Activated naive CD4-positive, alpha-beta T cell treated with anti-CD3 and anti-CD28 coated beads, Interleukin-2, amount 10 ng/mL, durations not matched to agents 7 days and 5 days (primary cell): ENCODE measurements around the gene CACNG6.

Experiments
- CTCF ChIA-PET: fragments of 350-600 bp; sonication (Branson Sonifier 250); formaldehyde crosslinking; loops from one replicate; lab custom pipeline; 2021; ENCODE audit warnings: antibody characterized with exemption; lab: Charles Lee
- DNase-seq: peaks from one replicate; pipeline ENCODE4 v3.0.0-alpha.2; 2020
- H3K27ac Mint-ChIP-seq: one replicate; pipeline ENCODE4 v1.8.0; 2021; ENCODE audit warnings: mild to moderate bottlenecking, moderate library complexity, mixed read lengths
- H3K27me3 Mint-ChIP-seq: one replicate; pipeline ENCODE4 v1.8.0; 2021; ENCODE audit warnings: mild to moderate bottlenecking, mixed read lengths
- H3K36me3 Mint-ChIP-seq: one replicate; pipeline ENCODE4 v1.8.0; 2021; ENCODE audit warnings: mixed read lengths
- H3K4me1 Mint-ChIP-seq: one replicate; pipeline ENCODE4 v1.8.0; 2021; ENCODE audit warnings: mixed read lengths
- H3K4me3 Mint-ChIP-seq: one replicate; pipeline ENCODE4 v1.8.0; 2021; ENCODE audit warnings: mild to moderate bottlenecking, moderate library complexity, mixed read lengths
- H3K9me3 Mint-ChIP-seq: one replicate; pipeline ENCODE4 v1.8.0; 2021; ENCODE audit warnings: mixed read lengths

CACNG6 gene

DNA sequence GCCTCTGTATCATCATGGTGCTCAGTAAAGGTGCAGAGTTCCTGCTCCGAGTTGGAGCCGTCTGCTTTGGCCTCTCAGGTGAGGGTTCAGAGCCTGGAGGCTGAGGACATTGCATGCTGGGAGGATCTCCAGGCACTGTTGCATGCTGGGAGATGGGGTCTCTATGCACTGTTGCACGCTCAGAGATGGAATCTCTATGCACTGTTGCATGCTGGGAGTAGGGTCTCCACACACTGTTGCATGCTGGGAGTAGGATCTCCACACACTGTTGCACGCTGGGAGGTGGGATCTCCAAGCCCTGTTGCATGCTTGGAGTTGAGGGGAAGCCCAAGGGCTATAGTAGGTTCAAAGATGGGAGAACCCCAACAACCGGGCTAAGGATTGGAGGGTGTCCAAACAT, 8.3 kb downstream of the CACNG6 start:
- no peak for DNase-seq
- Mint-ChIP-seq H3K4me3 (no peak overlapping the region), H3K27ac (no peak overlapping the region), H3K4me1 (no peaks in the 10 kb centered on the region), H3K27me3 (peaks cover 8% of the 10 kb centered on the region), H3K9me3 (no peaks in the 10 kb centered on the region), H3K36me3 (no peaks in the 10 kb centered on the region)
- CTCF ChIA-PET = no interaction called here

DNA sequence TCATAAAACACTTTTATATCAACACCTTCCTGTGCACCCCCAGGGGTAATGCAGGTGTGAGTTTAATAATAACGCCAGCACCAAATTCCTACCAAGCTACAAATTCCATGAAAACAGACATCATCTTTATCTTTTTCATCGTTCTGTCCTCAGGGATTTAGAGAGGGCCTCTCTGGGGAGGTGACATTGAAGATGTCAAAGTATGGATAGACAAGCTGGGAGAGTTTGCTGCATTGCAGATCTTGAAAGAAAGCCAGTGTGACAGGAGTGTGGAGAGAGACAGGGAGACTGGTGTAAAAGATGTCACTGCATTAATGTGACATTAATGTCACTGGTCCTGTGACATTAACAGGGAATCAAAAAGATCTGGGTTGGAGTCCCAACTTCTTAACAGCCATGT, 10.1 kb downstream of the CACNG6 start:
- Mint-ChIP-seq H3K27me3 (no peaks in the 10 kb centered on the region), H3K4me1 (no peaks in the 10 kb centered on the region), H3K4me3 (no peak overlapping the region), H3K27ac (no peak overlapping the region), H3K36me3 (no peaks in the 10 kb centered on the region), H3K9me3 (no peaks in the 10 kb centered on the region)
- no peak for DNase-seq
- CTCF ChIA-PET = no interaction called here

DNA sequence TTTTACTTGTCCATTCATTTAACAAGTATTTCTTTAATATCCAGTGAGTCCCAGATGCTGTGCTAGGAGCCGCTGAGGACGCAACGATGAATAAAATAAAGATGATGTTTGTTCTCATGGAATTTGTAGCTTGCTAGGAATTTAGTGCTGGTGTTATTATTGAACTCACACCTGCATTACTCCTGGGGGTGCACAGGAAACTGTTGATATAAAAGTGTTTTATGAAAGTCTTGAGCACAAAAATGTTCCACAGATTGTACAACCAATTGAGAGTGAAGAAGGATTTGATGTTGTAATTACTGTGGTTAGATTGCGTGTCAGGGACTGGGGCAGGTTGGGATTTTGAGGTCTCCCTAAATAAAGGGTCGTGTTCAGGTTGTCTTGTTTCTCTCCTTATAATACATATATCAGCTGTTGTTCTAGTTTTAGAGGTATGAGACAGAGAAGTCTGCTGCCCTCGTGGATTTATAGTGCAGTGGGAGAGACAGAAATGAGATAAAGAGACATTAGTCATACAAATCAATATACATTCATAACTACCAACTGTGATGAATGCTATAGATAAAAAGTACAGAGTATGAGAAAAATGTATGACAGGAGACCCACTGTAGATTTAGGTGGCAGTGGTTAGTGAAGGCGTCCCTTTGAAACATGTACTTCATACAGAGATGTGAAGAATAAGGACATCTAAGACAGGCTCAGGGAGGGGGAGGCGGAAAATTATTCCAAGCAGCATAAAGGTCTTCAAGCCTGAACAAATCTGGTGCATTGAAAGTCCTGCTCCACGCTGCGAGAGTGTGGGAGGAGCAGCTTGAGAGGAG, 11.3 kb downstream of the CACNG6 start:
- Mint-ChIP-seq H3K4me3 (no peak overlapping the region), H3K36me3 (no peaks in the 10 kb centered on the region), H3K9me3 (no peaks in the 10 kb centered on the region), H3K27me3 (no peaks in the 10 kb centered on the region), H3K4me1 (no peaks in the 10 kb centered on the region), H3K27ac (no peak overlapping the region)
- no peak for DNase-seq
- CTCF ChIA-PET = no interaction called here

DNA sequence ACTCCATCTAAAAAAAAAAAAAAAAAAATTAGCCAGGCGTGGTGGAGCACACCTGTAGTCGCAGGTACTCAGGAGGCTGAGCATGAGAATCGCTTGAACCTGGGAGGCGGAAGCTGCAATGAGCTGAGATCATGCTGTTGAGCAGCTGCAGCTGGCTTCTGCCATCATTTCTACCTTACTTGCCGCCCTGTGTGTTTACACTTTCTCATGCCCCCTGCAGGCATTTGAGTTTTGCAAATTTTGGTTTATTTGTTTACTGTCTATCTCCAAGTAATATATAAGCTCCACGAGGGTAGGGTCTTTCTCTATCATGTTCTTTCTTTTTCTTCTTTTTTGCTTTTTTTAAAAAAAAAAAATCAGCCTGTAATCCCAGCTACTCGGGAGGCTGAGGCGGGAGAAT, 18.0 kb downstream of the CACNG6 start:
- no peaks in the 10 kb centered on the region for H3K36me3 Mint-ChIP-seq
- DNase-seq = no peak
- no peaks in the 10 kb centered on the region for H3K4me1 Mint-ChIP-seq
- no peak overlapping the region for H3K27ac Mint-ChIP-seq
- no peak overlapping the region for H3K4me3 Mint-ChIP-seq
- H3K9me3 Mint-ChIP-seq = no peaks in the 10 kb centered on the region
- H3K27me3 Mint-ChIP-seq = peaks cover 12% of the 10 kb centered on the region
- CTCF ChIA-PET = no interaction called here

DNA sequence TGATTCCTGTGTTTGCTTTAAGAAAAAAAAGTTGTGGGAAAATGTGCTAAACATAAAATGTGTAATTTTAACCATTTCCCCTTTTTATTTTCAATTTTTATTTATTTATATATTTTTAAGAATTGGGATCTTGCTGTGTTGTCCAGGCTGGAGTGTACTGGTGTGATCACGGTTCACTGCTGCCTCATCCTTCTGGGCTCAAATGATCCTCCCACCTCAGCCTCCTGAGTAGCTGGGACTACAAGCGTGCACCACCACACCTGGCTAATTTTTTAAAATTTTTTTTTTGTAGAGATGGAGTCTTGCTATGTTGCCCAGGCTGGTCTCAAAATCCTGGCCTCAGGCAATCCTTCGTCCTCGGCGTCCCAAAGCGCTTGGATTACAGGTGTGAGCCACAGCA, 19.0 kb downstream of the CACNG6 start:
- Mint-ChIP-seq H3K4me1 (no peaks in the 10 kb centered on the region), H3K9me3 (no peaks in the 10 kb centered on the region), H3K36me3 (no peaks in the 10 kb centered on the region), H3K4me3 (no peak overlapping the region), H3K27me3 (peaks cover 17% of the 10 kb centered on the region), H3K27ac (no peak overlapping the region)
- no peak for DNase-seq
- CTCF ChIA-PET = no interaction called here

DNA sequence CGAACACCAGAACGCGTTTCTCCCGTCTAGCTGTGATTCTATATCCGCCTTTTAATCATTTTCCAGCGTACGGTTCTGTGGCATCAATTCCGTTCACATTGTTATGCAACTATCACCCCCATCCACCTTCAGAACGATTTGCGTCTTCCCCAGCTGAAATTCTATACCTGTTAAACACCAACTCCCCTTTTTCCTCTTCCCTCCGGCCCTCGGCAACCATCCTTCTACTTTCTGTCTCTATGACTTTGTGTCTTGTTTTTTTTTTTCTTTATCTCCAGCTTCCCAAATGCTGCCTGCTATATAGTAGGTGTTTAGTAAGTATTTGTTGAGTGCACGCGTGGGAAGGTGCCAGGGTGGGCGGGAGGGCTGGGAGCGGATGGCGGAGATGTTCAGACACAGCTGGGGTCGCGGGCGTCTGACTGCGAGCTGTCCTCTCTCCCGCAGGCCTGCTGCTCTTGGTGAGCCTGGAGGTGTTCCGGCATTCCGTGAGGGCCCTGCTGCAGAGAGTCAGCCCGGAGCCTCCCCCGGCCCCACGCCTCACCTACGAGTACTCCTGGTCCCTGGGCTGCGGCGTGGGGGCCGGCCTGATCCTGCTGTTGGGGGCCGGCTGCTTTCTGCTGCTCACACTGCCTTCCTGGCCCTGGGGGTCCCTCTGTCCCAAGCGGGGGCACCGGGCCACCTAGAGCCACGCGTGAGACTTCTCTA, 20.2 kb downstream of the CACNG6 start:
- Mint-ChIP-seq H3K4me3 (no peak overlapping the region), H3K4me1 (no peaks in the 10 kb centered on the region), H3K36me3 (no peaks in the 10 kb centered on the region), H3K9me3 (no peaks in the 10 kb centered on the region), H3K27me3 (peaks cover 21% of the 10 kb centered on the region), H3K27ac (no peak overlapping the region)
- CTCF ChIA-PET = interaction anchor here (1.0 kb wide), 1 partner anchor 19 kb away, joined by 4 read pairs; no protein-coding TSS in a partner anchor
- DNase-seq = no peak

DNA sequence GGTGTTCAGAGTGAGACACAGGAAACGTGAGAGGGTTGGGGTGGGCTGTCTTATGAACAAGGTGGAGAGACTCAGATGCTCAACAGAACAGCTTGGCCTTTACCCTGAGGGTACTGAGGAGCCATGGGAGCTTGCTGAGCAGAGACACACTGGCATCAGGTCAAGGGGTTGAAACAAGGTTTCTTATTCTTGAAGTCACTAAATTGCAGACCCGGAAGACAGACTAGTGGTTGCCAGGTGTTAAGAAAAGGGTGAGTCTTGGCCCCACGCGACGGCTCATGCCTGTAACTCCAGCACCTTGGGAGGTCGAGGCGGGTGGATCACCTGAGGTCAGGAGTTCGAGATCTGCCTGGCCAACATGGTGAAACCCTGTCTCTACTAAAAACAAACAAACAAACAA, 22.4 kb downstream of the CACNG6 start:
- no peaks in the 10 kb centered on the region for H3K4me1 Mint-ChIP-seq
- H3K27ac Mint-ChIP-seq = no peak overlapping the region
- H3K4me3 Mint-ChIP-seq = no peak overlapping the region
- H3K9me3 Mint-ChIP-seq = no peaks in the 10 kb centered on the region
- no peaks in the 10 kb centered on the region for H3K36me3 Mint-ChIP-seq
- DNase-seq = no peak
- H3K27me3 Mint-ChIP-seq = peaks cover 20% of the 10 kb centered on the region
- CTCF ChIA-PET = interaction anchor here (1.4 kb wide), 1 partner anchor 11 kb away, joined by 3 read pairs; no protein-coding TSS in a partner anchor

DNA sequence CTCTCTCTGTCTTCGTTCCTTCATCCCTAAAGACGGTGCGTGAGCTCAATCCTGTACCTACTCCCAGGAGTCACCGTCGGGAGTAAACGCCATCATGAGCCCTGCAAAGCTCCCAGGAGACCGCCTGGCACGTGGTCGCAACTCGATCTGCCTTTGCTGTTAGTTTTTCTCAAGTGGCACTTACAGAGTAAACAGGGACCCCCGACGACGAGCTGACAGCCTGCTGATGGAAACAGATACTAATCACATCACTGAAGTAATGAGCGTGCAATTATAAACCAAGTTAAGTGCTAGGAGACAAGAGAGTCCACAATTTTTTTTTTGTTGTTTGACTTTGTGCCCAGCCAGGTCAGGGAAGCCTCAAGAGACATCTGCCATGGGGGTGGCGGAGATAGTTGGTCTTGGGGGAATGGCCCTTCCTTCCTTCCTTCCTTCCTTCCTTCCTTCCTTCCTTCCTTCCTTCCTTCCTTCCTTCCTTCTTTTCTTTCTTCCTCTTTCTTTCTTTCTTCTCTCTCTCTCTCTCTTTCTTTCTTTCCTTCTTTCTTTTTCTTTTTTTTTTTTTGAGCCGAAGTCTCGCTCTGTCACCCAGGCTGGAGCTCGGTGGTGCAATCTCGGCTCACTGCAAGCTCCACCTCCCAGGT, 23.6 kb downstream of the CACNG6 start:
- CTCF ChIA-PET = interaction anchor here (0.7 to 1.4 kb wide), 2 partner anchors 10 to 14 kb away, joined by 3 read pairs; no protein-coding TSS in a partner anchor
- Mint-ChIP-seq H3K4me3 (no peak overlapping the region), H3K9me3 (no peaks in the 10 kb centered on the region), H3K36me3 (no peaks in the 10 kb centered on the region), H3K27me3 (peaks cover 24% of the 10 kb centered on the region), H3K4me1 (no peaks in the 10 kb centered on the region), H3K27ac (no peak overlapping the region)
- DNase-seq = no peak

DNA sequence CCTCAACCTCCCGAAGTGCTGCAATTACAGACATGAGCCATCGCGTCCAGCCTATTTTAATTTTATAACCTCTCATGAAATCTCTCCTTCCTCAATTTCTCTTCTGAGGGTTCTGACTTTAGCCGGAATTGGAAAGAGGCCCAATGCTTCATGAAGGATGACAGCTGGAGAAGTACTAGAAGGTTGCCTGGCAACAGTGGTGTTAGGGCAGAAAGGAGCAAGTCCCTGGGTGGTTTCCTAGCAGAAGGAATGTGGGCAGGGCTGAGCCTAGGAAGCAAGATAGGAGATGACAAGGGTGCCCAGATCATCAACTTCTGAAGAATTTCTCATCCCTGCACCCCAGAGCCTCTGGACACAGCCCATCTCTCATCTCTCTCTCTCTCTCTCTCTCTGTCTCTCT, 25.8 kb downstream of the CACNG6 start:
- peaks cover 33% of the 10 kb centered on the region for H3K27me3 Mint-ChIP-seq
- H3K4me1 Mint-ChIP-seq = no peaks in the 10 kb centered on the region
- H3K9me3 Mint-ChIP-seq = no peaks in the 10 kb centered on the region
- no peak overlapping the region for H3K27ac Mint-ChIP-seq
- no peak for DNase-seq
- H3K4me3 Mint-ChIP-seq = no peak overlapping the region
- CTCF ChIA-PET = interaction anchor here (1.5 kb wide), 1 partner anchor 224 kb away, joined by 4 read pairs; no protein-coding TSS in a partner anchor
- H3K36me3 Mint-ChIP-seq = no peaks in the 10 kb centered on the region

DNA sequence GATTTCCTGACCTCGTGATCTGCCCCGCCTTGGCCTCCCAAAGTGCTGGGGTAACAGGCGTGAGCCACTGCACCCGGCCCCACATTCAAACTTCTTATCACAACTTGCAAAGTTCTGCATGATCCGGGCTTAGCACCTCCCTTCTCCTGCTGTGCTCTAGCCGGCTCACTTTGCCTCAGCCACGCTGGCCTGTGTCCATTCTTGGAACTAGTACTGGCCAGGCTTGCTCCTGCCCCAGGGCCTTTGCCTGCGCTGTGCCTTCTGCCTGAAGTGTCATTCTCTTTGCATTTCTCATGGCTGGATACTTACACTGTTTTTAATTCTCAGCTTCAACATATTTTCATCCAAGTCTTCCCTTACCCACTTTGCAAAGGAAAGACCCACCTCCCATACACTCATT, 29.9 kb downstream of the CACNG6 start:
- Mint-ChIP-seq H3K36me3 (no peaks in the 10 kb centered on the region), H3K4me3 (no peak overlapping the region), H3K27ac (no peak overlapping the region), H3K4me1 (peaks cover 3% of the 10 kb centered on the region), H3K9me3 (no peaks in the 10 kb centered on the region), H3K27me3 (peaks cover 37% of the 10 kb centered on the region)
- CTCF ChIA-PET = no interaction called here
- no peak for DNase-seq

DNA sequence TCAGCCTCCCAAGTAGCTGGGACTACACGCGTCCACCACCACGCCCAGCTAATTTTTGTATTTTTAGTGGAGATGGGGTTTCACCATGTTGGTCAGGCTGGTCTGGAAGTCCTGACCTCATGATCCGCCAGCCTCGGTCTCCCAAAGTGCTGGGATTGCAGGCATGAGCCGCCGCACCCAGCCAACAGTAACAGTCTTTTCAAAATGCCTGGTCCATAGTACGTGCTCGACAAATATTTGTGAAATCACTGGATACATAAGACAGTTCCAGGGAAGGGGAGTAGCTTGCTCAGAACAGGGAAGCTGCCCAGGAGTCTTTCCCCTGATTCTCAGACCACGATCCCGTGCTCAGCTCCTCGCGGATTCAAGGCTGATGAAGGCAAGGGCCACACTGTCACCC, 30.5 kb downstream of the CACNG6 start:
- no peak overlapping the region for H3K27ac Mint-ChIP-seq
- H3K4me1 Mint-ChIP-seq = peaks cover 3% of the 10 kb centered on the region
- DNase-seq = no peak
- CTCF ChIA-PET = interaction anchor here (3.9 kb wide), 1 partner anchor 229 kb away, joined by 31 read pairs; no protein-coding TSS in a partner anchor
- H3K36me3 Mint-ChIP-seq = no peaks in the 10 kb centered on the region
- no peaks in the 10 kb centered on the region for H3K9me3 Mint-ChIP-seq
- peaks cover 37% of the 10 kb centered on the region for H3K27me3 Mint-ChIP-seq
- H3K4me3 Mint-ChIP-seq = no peak overlapping the region

DNA sequence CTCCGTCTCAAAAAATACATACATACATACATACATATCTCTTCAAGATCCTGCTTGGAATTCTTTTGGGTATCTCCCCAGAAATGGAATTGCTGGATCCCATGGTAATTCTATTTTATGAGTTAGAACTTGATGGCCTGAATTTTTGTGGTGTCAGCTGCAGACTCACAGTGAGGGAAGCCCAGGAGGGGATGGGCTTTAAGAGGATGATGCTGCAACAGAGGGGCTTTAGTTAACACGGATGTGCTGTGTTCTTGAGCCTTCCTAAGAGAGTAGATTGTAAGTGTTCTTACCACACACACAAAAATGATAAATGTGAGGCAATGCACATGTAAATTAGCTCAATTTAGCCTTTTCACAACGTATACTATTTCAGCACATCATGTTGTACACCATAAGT, 31.8 kb downstream of the CACNG6 start:
- Mint-ChIP-seq H3K9me3 (no peaks in the 10 kb centered on the region), H3K27ac (no peak overlapping the region), H3K36me3 (no peaks in the 10 kb centered on the region), H3K27me3 (peaks cover 37% of the 10 kb centered on the region), H3K4me3 (no peak overlapping the region), H3K4me1 (peaks cover 3% of the 10 kb centered on the region)
- CTCF ChIA-PET = interaction anchor here (0.7 to 3.9 kb wide), 14 partner anchors 14 to 231 kb away, joined by 3 to 31 read pairs (median 4); no protein-coding TSS in a partner anchor
- DNase-seq = no peak

DNA sequence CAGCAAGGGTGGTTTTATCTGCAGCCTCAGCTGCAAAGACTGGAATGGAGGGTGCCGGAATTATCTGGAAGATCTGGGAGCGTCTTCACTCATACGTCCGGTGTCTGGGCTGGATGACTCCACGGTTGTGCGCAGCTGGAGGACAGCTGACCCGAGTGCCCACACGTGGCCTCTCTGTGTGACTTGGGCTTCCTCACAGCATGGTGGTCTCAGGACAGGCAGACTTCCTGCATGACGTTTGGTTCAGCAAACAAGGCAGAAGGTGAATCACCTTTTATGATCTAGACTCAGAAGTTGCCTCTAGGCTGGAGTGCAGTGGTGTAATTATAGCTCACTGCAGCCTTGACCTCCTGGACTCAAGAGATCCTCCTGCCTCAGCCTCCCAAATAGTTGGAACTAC, 33.2 kb downstream of the CACNG6 start:
- Mint-ChIP-seq H3K4me3 (no peak overlapping the region), H3K27ac (no peak overlapping the region), H3K9me3 (no peaks in the 10 kb centered on the region), H3K27me3 (peaks cover 33% of the 10 kb centered on the region), H3K4me1 (peaks cover 3% of the 10 kb centered on the region), H3K36me3 (no peaks in the 10 kb centered on the region)
- CTCF ChIA-PET = interaction anchor here (0.9 to 3.9 kb wide), 13 partner anchors 10 to 232 kb away, joined by 3 to 31 read pairs (median 5); no protein-coding TSS in a partner anchor
- DNase-seq = no peak

DNA sequence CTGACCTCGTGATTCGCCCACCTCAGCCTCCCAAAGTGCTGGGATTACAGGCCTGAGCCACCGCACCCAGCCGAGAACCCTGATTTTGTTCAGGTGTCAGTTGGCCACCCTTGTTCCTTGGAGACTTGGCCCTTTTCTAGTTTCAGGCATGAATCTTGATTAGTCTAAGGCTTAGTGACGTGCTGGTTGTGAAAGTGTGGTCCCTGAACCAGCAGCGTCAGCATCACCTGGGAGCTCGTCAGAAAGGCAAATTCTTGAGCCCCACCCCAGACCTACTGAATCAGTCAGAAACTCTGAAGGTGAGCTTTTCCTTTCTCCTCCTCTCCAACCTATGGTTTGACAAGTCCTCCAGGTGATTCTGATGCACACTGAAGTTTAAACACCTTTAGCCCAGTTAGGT, 35.2 kb downstream of the CACNG6 start:
- no peak overlapping the region for H3K27ac Mint-ChIP-seq
- DNase-seq = no peak
- no peak overlapping the region for H3K4me3 Mint-ChIP-seq
- H3K9me3 Mint-ChIP-seq = no peaks in the 10 kb centered on the region
- peaks cover 26% of the 10 kb centered on the region for H3K27me3 Mint-ChIP-seq
- CTCF ChIA-PET = interaction anchor here (1.0 to 1.2 kb wide), 2 partner anchors 175 to 234 kb away, joined by 4 to 5 read pairs; no protein-coding TSS in a partner anchor
- H3K36me3 Mint-ChIP-seq = no peaks in the 10 kb centered on the region
- H3K4me1 Mint-ChIP-seq = peaks cover 3% of the 10 kb centered on the region
